Spleen (tissue), 7 donors: ENCODE results near the gene USP8.

Experiments used
- POLR2A ChIP-seq, 3 donors: fragments of 450-650 bp; IDR thresholded peaks; one replicate each; pipeline ENCODE4 v1.5.1; 2017; ENCODE audit warnings: antibody characterized with exemption in 3 of 3, mild to moderate bottlenecking in 1 of 3
- POLR2AphosphoS5 ChIP-seq, 3 donors: sonication (generic); formaldehyde crosslinking; IDR thresholded peaks; one replicate each; pipeline ENCODE4 v1.5.1; 2017; ENCODE audit warnings: antibody characterized with exemption in 3 of 3
- TF ChIP-seq, protein P1 (sequence below), 11 experiments: fragments of 200-600 bp in 7 of 11; fragments of 450-650 bp in 4 of 11; sonication (generic) in 4 of 11; IDR thresholded peaks in 8 of 11; conservative IDR thresholded peaks in 3 of 11; 1 replicate in 7 of 11; 2 replicates in 4 of 11; pipeline versions ENCODE4 v1.4.0 to v1.8.0; 2016 to 2021; ENCODE audit warnings: antibody characterized with exemption in 11 of 11, inconsistent platforms in 4 of 11, mild to moderate bottlenecking in 1 of 11
- donor health status: DM: no; HTN: no; CAD: no; lungs with moderate emphysema.
- donor health status: DM: no; HTN: no; CAD: no.
- donor health status: DM: no; HTN: no; CAD: no.

DNA sequence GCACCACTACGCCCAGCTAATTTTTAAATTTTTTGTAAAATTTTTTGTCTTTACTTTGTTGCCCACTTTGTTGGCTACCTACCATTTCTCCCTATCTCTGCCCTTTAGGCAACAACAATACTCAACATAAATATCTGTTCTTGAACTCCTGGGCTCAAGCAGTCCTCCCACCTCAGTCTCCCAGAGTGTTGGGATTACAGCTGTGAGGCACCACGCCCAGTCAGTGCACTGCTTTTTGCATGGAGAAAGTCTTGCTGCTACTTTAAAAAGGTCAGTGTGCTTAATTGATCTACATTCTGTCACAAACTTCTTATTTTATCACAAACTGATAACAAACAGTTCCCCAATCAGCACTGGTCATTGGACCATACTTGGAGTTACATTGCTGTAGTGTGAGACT, 8.0 kb downstream of the USP8 start:
- TF ChIP-seq POLR2A (IDR thresholded peaks at IDR 0.05) = no peak
- TF ChIP-seq, protein P1, sequence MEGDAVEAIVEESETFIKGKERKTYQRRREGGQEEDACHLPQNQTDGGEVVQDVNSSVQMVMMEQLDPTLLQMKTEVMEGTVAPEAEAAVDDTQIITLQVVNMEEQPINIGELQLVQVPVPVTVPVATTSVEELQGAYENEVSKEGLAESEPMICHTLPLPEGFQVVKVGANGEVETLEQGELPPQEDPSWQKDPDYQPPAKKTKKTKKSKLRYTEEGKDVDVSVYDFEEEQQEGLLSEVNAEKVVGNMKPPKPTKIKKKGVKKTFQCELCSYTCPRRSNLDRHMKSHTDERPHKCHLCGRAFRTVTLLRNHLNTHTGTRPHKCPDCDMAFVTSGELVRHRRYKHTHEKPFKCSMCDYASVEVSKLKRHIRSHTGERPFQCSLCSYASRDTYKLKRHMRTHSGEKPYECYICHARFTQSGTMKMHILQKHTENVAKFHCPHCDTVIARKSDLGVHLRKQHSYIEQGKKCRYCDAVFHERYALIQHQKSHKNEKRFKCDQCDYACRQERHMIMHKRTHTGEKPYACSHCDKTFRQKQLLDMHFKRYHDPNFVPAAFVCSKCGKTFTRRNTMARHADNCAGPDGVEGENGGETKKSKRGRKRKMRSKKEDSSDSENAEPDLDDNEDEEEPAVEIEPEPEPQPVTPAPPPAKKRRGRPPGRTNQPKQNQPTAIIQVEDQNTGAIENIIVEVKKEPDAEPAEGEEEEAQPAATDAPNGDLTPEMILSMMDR (IDR thresholded peaks at IDR 0.05 in 8 of 11, conservative IDR thresholded peaks at IDR 0.05 in 3 of 11) = no peak
- no peak for TF ChIP-seq POLR2AphosphoS5 (IDR thresholded peaks at IDR 0.05)
